Measurements from ENCODE around the gene TMBIM4.

DNA sequence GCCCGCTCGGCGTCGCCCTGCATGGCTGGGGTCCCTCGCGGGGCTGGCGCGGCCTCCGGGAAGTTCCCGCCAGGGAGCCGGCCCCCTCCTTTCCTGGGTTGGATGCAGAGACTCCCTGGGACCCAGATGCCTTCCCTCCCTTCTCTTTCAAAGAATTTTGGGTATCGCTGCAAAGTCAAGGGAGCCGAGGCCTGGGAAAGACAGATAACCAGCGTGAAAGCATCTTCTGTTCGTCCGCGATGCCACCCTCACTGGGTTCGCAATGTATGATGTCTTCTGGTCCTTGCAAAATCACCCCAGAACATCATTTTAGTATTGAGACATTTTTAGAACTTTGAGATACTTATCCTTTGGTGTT is 19.7 kb upstream of the TMBIM4 start:
- TF ChIP-seq, protein P1, sequence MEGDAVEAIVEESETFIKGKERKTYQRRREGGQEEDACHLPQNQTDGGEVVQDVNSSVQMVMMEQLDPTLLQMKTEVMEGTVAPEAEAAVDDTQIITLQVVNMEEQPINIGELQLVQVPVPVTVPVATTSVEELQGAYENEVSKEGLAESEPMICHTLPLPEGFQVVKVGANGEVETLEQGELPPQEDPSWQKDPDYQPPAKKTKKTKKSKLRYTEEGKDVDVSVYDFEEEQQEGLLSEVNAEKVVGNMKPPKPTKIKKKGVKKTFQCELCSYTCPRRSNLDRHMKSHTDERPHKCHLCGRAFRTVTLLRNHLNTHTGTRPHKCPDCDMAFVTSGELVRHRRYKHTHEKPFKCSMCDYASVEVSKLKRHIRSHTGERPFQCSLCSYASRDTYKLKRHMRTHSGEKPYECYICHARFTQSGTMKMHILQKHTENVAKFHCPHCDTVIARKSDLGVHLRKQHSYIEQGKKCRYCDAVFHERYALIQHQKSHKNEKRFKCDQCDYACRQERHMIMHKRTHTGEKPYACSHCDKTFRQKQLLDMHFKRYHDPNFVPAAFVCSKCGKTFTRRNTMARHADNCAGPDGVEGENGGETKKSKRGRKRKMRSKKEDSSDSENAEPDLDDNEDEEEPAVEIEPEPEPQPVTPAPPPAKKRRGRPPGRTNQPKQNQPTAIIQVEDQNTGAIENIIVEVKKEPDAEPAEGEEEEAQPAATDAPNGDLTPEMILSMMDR (IDR thresholded peaks at IDR 0.05; ENCODE audit: low read depth, low read length, missing input control): no peak
- TF ChIP-seq TAF1 (conservative IDR thresholded peaks at IDR 0.05) (no peak), JUND (IDR thresholded peaks at IDR 0.05) (no peak), SP1 (IDR thresholded peaks at IDR 0.05) (no peak), GABPA (IDR thresholded peaks at IDR 0.05 in 1 of 2, conservative IDR thresholded peaks at IDR 0.05 in 1 of 2) (no peak), YY1 (IDR thresholded peaks at IDR 0.05) (no peak), RXRA (IDR thresholded peaks at IDR 0.05) (no peak), RAD21 (IDR thresholded peaks at IDR 0.05) (no peak), EGR1 (IDR thresholded peaks at IDR 0.05; ENCODE audit: low read depth in 2 of 2) (no peak)
- TF ChIP-seq, protein P2, sequence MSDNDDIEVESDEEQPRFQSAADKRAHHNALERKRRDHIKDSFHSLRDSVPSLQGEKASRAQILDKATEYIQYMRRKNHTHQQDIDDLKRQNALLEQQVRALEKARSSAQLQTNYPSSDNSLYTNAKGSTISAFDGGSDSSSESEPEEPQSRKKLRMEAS (IDR thresholded peaks at IDR 0.05): no peak
- TF ChIP-seq, protein P3, sequence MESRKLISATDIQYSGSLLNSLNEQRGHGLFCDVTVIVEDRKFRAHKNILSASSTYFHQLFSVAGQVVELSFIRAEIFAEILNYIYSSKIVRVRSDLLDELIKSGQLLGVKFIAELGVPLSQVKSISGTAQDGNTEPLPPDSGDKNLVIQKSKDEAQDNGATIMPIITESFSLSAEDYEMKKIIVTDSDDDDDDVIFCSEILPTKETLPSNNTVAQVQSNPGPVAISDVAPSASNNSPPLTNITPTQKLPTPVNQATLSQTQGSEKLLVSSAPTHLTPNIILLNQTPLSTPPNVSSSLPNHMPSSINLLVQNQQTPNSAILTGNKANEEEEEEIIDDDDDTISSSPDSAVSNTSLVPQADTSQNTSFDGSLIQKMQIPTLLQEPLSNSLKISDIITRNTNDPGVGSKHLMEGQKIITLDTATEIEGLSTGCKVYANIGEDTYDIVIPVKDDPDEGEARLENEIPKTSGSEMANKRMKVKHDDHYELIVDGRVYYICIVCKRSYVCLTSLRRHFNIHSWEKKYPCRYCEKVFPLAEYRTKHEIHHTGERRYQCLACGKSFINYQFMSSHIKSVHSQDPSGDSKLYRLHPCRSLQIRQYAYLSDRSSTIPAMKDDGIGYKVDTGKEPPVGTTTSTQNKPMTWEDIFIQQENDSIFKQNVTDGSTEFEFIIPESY (IDR thresholded peaks at IDR 0.05): no peak
- TF ChIP-seq, protein P4, sequence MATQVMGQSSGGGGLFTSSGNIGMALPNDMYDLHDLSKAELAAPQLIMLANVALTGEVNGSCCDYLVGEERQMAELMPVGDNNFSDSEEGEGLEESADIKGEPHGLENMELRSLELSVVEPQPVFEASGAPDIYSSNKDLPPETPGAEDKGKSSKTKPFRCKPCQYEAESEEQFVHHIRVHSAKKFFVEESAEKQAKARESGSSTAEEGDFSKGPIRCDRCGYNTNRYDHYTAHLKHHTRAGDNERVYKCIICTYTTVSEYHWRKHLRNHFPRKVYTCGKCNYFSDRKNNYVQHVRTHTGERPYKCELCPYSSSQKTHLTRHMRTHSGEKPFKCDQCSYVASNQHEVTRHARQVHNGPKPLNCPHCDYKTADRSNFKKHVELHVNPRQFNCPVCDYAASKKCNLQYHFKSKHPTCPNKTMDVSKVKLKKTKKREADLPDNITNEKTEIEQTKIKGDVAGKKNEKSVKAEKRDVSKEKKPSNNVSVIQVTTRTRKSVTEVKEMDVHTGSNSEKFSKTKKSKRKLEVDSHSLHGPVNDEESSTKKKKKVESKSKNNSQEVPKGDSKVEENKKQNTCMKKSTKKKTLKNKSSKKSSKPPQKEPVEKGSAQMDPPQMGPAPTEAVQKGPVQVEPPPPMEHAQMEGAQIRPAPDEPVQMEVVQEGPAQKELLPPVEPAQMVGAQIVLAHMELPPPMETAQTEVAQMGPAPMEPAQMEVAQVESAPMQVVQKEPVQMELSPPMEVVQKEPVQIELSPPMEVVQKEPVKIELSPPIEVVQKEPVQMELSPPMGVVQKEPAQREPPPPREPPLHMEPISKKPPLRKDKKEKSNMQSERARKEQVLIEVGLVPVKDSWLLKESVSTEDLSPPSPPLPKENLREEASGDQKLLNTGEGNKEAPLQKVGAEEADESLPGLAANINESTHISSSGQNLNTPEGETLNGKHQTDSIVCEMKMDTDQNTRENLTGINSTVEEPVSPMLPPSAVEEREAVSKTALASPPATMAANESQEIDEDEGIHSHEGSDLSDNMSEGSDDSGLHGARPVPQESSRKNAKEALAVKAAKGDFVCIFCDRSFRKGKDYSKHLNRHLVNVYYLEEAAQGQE (IDR thresholded peaks at IDR 0.05): no peak
- TF ChIP-seq, protein P5, sequence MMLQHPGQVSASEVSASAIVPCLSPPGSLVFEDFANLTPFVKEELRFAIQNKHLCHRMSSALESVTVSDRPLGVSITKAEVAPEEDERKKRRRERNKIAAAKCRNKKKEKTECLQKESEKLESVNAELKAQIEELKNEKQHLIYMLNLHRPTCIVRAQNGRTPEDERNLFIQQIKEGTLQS (IDR thresholded peaks at IDR 0.05): no peak
